Fibroblast of mammary gland (primary cell): Measurements from ENCODE around the gene SPIRE1.
"Not testable (repeated sequence)": the region's sequence is repeated elsewhere in the genome, so short reads cannot be mapped to it uniquely, and the experiment has no call there.

ENCODE experiments used
- DNase-seq: peaks from one replicate; pipeline ENCODE4 v3.0.0-alpha.2; 2010; ENCODE audit warnings: low read depth
- H3K4me3 ChIP-seq: 2 replicates; pipeline ENCODE4 v1.5.1; 2011; ENCODE audit warnings: low read depth, mild to moderate bottlenecking, low read length, moderate library complexity; ENCODE audit not compliant: control insufficient read depth
- TF ChIP-seq, protein P1 (sequence below): conservative IDR thresholded peaks from 2 replicates; pipeline ENCODE4 v1.5.1; 2011; ENCODE audit warnings: low read depth, low read length, inconsistent platforms; ENCODE audit not compliant: control insufficient read depth, insufficient read depth

Gene SPIRE1

DNA sequence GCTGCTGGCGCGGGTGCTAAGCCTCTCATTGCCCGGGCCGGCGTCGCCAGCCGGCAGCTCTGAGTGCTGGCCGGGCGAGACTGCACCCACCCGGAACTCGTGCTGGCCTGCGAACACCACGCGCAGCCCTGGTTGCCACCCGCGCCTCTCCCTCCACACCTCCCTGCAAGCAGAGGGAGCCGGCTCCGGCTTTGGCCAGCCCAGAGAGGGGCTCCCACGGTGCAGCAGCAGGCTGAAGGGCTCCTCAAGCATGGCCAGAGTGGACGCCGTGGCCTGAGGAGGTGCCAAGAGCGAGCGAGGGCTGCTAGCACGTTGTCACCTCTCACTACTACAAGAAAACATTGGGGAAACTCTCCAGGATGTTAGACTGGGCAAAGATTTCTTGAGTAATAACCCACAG lies 98.6 kb downstream of the SPIRE1 start:
- TF ChIP-seq, protein P1, sequence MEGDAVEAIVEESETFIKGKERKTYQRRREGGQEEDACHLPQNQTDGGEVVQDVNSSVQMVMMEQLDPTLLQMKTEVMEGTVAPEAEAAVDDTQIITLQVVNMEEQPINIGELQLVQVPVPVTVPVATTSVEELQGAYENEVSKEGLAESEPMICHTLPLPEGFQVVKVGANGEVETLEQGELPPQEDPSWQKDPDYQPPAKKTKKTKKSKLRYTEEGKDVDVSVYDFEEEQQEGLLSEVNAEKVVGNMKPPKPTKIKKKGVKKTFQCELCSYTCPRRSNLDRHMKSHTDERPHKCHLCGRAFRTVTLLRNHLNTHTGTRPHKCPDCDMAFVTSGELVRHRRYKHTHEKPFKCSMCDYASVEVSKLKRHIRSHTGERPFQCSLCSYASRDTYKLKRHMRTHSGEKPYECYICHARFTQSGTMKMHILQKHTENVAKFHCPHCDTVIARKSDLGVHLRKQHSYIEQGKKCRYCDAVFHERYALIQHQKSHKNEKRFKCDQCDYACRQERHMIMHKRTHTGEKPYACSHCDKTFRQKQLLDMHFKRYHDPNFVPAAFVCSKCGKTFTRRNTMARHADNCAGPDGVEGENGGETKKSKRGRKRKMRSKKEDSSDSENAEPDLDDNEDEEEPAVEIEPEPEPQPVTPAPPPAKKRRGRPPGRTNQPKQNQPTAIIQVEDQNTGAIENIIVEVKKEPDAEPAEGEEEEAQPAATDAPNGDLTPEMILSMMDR = no peak
- no peak for DNase-seq
- H3K4me3 ChIP-seq = no peak overlapping the region

GRCh38 chr18:12556946-12557806 lies 100.7 kb downstream of the SPIRE1 start:
- TF ChIP-seq, protein P1 = no peak
- no peak for DNase-seq
- H3K4me3 ChIP-seq = no peak overlapping the region

GRCh38 chr18:12554796-12555388 lies 103.0 kb downstream of the SPIRE1 start:
- DNase-seq = no peak

GRCh38 chr18:12552879-12553242 lies 105.0 kb downstream of the SPIRE1 start:
- no peak overlapping the region for H3K4me3 ChIP-seq
- TF ChIP-seq, protein P1 = no peak
- DNase-seq = no peak

More at GRCh38 chr18:12554796-12555388, 103.0 kb downstream of the SPIRE1 start:
- H3K4me3 ChIP-seq = no peak overlapping the region
- TF ChIP-seq, protein P1 = no peak

DNA sequence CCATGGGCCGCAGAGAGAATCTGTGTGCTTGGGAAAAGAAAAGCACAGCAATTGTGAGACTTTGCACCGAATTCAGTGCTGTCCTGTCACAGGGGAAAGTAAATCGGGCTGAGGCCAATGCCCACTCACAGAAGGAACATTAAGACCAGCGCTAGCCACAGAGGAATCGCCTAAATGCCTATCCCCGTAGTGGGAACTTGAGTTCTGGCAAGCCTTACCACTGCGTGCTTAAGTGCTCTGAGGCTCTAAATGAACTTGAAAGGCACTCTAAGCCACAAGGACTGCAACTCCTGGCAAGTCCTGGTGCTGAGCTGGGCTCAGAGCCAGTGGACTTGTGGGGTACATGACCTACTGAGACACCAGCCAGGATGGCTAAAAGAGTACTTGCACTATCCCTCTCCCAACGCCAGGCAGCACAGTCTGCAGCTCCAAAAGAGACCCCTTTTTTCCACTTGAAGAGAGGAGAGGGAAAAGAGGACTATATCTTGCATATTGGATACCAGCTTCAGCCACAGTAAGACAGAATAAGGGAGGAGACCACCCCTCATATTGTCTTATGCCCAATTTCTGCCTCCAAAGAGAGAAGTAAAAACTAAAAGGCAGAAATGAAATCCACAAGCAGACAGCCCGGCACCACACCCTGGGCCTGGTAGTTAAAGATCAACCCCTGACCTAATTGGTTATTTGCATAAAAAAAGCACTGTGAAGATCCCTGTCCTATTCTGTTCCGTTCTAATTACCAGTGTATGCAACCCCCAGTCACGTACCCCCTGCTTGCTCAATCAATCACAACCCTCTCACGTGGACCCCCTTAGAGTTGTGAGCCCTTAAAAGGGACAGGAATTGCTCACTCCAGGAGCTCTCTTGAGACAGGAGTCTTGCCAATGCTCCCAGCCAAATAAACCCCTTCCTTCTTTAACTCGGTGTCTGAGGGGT lies 105.7 kb downstream of the SPIRE1 start:
- H3K4me3 ChIP-seq = not testable (repeated sequence)
- peak; percentile 58 for DNase-seq

DNA sequence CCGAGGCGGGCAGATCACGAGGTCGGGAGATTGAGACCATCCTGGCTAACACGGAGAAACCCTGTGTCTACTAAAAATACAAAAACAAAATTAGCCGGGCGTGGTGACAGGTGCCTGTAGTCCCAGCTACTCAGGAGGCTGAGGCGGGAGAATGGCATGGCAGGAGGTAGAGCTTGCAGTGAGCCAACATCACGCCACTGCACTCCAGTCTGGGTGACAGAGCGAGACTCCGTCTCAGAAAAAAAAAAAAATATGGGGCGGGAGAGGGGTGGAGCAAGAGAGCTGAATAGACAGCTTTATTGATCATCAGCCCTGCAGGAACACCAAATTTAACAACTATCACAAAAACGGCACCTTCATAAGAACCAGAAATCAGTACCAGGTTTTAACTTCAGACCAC lies 106.4 kb downstream of the SPIRE1 start:
- H3K4me3 ChIP-seq, DNase-seq: not testable (repeated sequence)

DNA sequence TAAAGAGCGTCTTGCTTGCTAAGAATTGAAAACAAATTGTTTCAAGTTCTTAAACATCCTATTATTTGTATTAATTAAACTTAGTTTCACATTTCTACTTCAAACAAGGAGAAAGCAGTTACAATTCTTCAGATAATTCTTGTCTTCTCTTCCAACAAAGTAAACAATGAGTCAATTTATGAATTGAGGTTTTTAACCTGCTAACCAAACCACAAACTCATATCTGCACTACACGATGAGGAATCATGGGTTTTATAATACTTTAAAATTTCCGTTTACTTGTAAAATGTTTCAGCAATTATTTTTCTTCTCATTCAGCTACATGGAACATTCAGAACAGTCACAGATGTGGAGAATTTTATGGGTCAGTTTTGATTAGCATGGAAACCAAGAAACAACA lies 114.2 kb downstream of the SPIRE1 start:
- no peak overlapping the region for H3K4me3 ChIP-seq
- peak; percentile 35 for DNase-seq
- TF ChIP-seq, protein P1 = no peak
